Dendritic cell treated with granulocyte-macrophage colony-stimulating factor and Interleukin-4, amounts not matched to agents 40 ng/mL and 50 ng/mL, for 4 days (primary cell): ENCODE measurements around the gene PPDPF.
"Not testable (repeated sequence)": the region's sequence is repeated elsewhere in the genome, so short reads cannot be mapped to it uniquely, and the experiment has no call there.

ENCODE experiments used
- H3K27ac Mint-ChIP-seq: one replicate; pipeline ENCODE4 v1.8.0; 2022; ENCODE audit warnings: mild to moderate bottlenecking, mixed read lengths
- H3K27me3 Mint-ChIP-seq: one replicate; pipeline ENCODE4 v1.8.0; 2022; ENCODE audit warnings: mild to moderate bottlenecking, mixed read lengths
- H3K36me3 Mint-ChIP-seq: one replicate; pipeline ENCODE4 v1.8.0; 2022; ENCODE audit warnings: low read depth, mixed read lengths
- H3K4me1 Mint-ChIP-seq: one replicate; pipeline ENCODE4 v1.8.0; 2022; ENCODE audit warnings: low read depth, mixed read lengths
- H3K4me3 Mint-ChIP-seq: one replicate; pipeline ENCODE4 v1.8.0; 2022; ENCODE audit warnings: mild to moderate bottlenecking, moderate library complexity, mixed read lengths
- H3K9me3 Mint-ChIP-seq: one replicate; pipeline ENCODE4 v1.8.0; 2022; ENCODE audit warnings: mixed read lengths
- intact Hi-C: fragments of 100-400 bp; cut with micrococcal nuclease; formaldehyde crosslinking; loops from one replicate; pipeline ENCODE4 v1.15.0; 2022

PPDPF gene

GRCh38 chr20:63520504-63520933 is at the start of gene PPDPF:
TSS of gene PPDPF (plus strand) at chr20:63520765. CDS start at chr20:63521309, 544 bp downstream.
- Mint-ChIP-seq H3K27ac (peak within 1 kb of the TSS; percentile 85), H3K4me3 (peak within 1 kb of the TSS; percentile 81), H3K36me3 (peaks cover 33% of the 10 kb centered on the region), H3K9me3 (peaks cover 16% of the 10 kb centered on the region), H3K4me1 (peaks cover 32% of the 10 kb centered on the region), H3K27me3 (peaks cover 39% of the 10 kb centered on the region)
- intact Hi-C loops, result loop anchor here (2.0 kb wide), 1 partner anchor 16 kb away; the partner anchor contains the start of gene PTK6

GRCh38 chr20:63471002-63471716 is 49.4 kb upstream of the PPDPF start:
- H3K4me1 Mint-ChIP-seq, result no peaks in the 10 kb centered on the region
- H3K4me3 Mint-ChIP-seq, result no peak overlapping the region
- no peak overlapping the region for H3K27ac Mint-ChIP-seq
- peaks cover 65% of the 10 kb centered on the region for H3K27me3 Mint-ChIP-seq
- intact Hi-C loops, result no loop called here
- H3K9me3 Mint-ChIP-seq, result no peaks in the 10 kb centered on the region
- H3K36me3 Mint-ChIP-seq, result no peaks in the 10 kb centered on the region

GRCh38 chr20:63471717-63471980 is 48.9 kb upstream of the PPDPF start:
- H3K36me3 Mint-ChIP-seq, result no peaks in the 10 kb centered on the region
- H3K4me3 Mint-ChIP-seq, result no peak overlapping the region
- intact Hi-C loops, result no loop called here
- H3K27ac Mint-ChIP-seq, result no peak overlapping the region
- no peaks in the 10 kb centered on the region for H3K9me3 Mint-ChIP-seq
- H3K4me1 Mint-ChIP-seq, result no peaks in the 10 kb centered on the region
- peaks cover 69% of the 10 kb centered on the region for H3K27me3 Mint-ChIP-seq

- Mint-ChIP-seq H3K4me1 (no peaks in the 10 kb centered on the region), H3K9me3 (no peaks in the 10 kb centered on the region), H3K27ac (no peak within 1 kb of the TSS), H3K36me3 (no peaks in the 10 kb centered on the region), H3K27me3 (peaks cover 72% of the 10 kb centered on the region), H3K4me3 (no peak within 1 kb of the TSS)
- intact Hi-C loops, result no loop called here
Observed at GRCh38 chr20:63471981-63472831, 48.4 kb upstream of the PPDPF start, which contains the start of gene KCNQ2. TSS of gene KCNQ2 (minus strand) at chr20:63472655. CDS start at chr20:63472463, 192 bp downstream.

GRCh38 chr20:63472862-63473390 is 47.6 kb upstream of the PPDPF start:
- intact Hi-C loops, result no loop called here
- no peaks in the 10 kb centered on the region for H3K36me3 Mint-ChIP-seq
- no peak overlapping the region for H3K4me3 Mint-ChIP-seq
- no peaks in the 10 kb centered on the region for H3K9me3 Mint-ChIP-seq
- peaks cover 77% of the 10 kb centered on the region for H3K27me3 Mint-ChIP-seq
- no peaks in the 10 kb centered on the region for H3K4me1 Mint-ChIP-seq
- no peak overlapping the region for H3K27ac Mint-ChIP-seq

- Mint-ChIP-seq H3K27ac (no peak overlapping the region), H3K27me3 (peaks cover 81% of the 10 kb centered on the region), H3K4me3 (no peak overlapping the region), H3K36me3 (no peaks in the 10 kb centered on the region), H3K4me1 (no peaks in the 10 kb centered on the region), H3K9me3 (no peaks in the 10 kb centered on the region)
- intact Hi-C loops, result no loop called here
Observed at GRCh38 chr20:63473555-63474449, 46.8 kb upstream of the PPDPF start.

GRCh38 chr20:63475209-63475608 is 45.4 kb upstream of the PPDPF start:
- no peaks in the 10 kb centered on the region for H3K9me3 Mint-ChIP-seq
- H3K4me1 Mint-ChIP-seq, result no peaks in the 10 kb centered on the region
- no peak overlapping the region for H3K4me3 Mint-ChIP-seq

GRCh38 chr20:63477061-63477616 is 43.4 kb upstream of the PPDPF start:
- H3K36me3 Mint-ChIP-seq, result no peaks in the 10 kb centered on the region
- no peak overlapping the region for H3K27ac Mint-ChIP-seq
- H3K27me3 Mint-ChIP-seq, result peaks cover 71% of the 10 kb centered on the region
- no peak overlapping the region for H3K4me3 Mint-ChIP-seq
- H3K9me3 Mint-ChIP-seq, result no peaks in the 10 kb centered on the region
- no peaks in the 10 kb centered on the region for H3K4me1 Mint-ChIP-seq
- intact Hi-C loops, result no loop called here

More at GRCh38 chr20:63475209-63475608, 45.4 kb upstream of the PPDPF start:
- intact Hi-C loops, result no loop called here
- Mint-ChIP-seq H3K36me3 (no peaks in the 10 kb centered on the region), H3K27me3 (peaks cover 74% of the 10 kb centered on the region), H3K27ac (no peak overlapping the region)

- intact Hi-C loops, result no loop called here
- Mint-ChIP-seq H3K4me1 (no peaks in the 10 kb centered on the region), H3K9me3 (no peaks in the 10 kb centered on the region), H3K27ac (no peak overlapping the region), H3K27me3 (peaks cover 76% of the 10 kb centered on the region), H3K4me3 (no peak overlapping the region), H3K36me3 (no peaks in the 10 kb centered on the region)
Observed at GRCh38 chr20:63477944-63478343, 42.6 kb upstream of the PPDPF start.

GRCh38 chr20:63478346-63479302 is 41.9 kb upstream of the PPDPF start:
- Mint-ChIP-seq H3K27ac (no peak overlapping the region), H3K36me3 (no peaks in the 10 kb centered on the region), H3K4me1 (no peaks in the 10 kb centered on the region), H3K27me3 (peaks cover 75% of the 10 kb centered on the region), H3K9me3 (no peaks in the 10 kb centered on the region), H3K4me3 (no peak overlapping the region)
- intact Hi-C loops, result no loop called here

GRCh38 chr20:63479695-63480419 is 40.7 kb upstream of the PPDPF start:
- peaks cover 75% of the 10 kb centered on the region for H3K27me3 Mint-ChIP-seq
- H3K36me3 Mint-ChIP-seq, intact Hi-C loops: not testable (repeated sequence)

GRCh38 chr20:63481503-63481902 is 39.1 kb upstream of the PPDPF start:
- intact Hi-C loops, result no loop called here
- H3K27me3 Mint-ChIP-seq, result peaks cover 69% of the 10 kb centered on the region
- H3K4me1 Mint-ChIP-seq, result no peaks in the 10 kb centered on the region
- no peak overlapping the region for H3K4me3 Mint-ChIP-seq
- no peaks in the 10 kb centered on the region for H3K9me3 Mint-ChIP-seq
- H3K36me3 Mint-ChIP-seq, result no peaks in the 10 kb centered on the region
- no peak overlapping the region for H3K27ac Mint-ChIP-seq

More at GRCh38 chr20:63479695-63480419, 40.7 kb upstream of the PPDPF start:
- not testable (repeated sequence) for H3K9me3 Mint-ChIP-seq, H3K4me1 Mint-ChIP-seq, H3K27ac Mint-ChIP-seq, H3K4me3 Mint-ChIP-seq
